ENCODE data around the gene B3GAT1. TPM values are rescaled to one million over a fixed set of nuclear protein-coding genes. Genes with fewer than 3 reads are reported as not detected.

The B3GAT1 gene
- total RNA-seq, 1 experiment from 2014 or later: not detected

DNA sequence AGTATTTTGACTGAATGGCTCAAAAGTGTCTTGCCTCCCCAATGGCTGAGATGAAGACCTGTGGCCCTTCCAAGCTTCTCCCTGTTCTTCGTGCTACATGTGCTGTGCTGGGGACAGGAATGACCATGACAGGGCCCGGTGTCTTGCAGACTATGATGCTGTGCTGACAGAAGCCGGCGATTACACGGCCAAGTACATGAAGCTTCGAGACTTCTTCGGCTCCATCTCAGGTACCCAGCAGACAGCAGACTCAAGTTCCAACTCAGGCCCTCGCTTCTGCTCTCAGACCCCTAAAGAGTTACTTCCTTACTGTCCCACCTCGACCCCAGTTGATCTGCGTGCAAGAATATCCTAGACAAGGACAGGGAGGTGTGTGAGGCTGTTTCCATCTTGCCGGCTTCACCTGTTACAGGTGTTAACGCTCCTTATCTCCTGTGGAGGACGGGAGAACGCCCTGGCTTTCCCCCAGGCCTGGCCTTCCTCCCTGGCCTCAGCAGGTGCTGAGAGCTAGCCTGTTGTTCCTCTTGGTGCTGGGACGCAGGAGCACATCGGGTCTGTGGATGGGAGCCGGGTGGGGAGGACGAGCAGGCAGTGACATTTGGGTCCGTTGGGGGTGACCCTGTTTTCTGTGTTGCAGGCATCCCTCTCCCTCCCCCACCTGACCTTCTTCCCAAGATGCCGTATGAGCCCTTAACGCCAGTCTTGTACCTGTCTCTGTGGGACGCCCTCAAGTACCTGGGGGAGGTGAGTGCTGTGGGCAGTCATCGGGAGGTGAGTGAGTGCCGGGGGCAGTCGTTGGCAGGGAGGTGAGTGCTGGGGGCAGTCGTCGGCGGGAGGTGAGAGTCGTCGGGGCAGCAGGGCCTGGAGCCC, 42.2 kb downstream of the B3GAT1 start:
- no peak overlapping the region for H3K4me3 ChIP-seq (replicated peaks in 1 of 2; ENCODE audit: low read depth in 1 of 2, low read length in 2 of 2)
- ATAC-seq: no peak
- intact Hi-C loops (cut with micrococcal nuclease): no loop called here

More for the DNA sequence above, 42.2 kb downstream of the B3GAT1 start:
- Histone ChIP-seq H2AFZ (ENCODE audit: low read depth, low read length, poor library complexity, severe bottlenecking) (no peak overlapping the region), H3K4me1 (ENCODE audit: control insufficient read depth in 1 of 2, insufficient read depth in 2 of 2, low read length in 2 of 2) (no peaks in the 10 kb centered on the region), H3K9ac (ENCODE audit: low read length) (no peak overlapping the region), H3K27me3 (ENCODE audit: insufficient read depth, low read length) (no peaks in the 10 kb centered on the region), H3K9me3 (ENCODE audit: control insufficient read depth in 1 of 2, insufficient read depth in 1 of 2, low read depth in 1 of 2, low read length in 2 of 2) (no peaks in the 10 kb centered on the region), H4K20me1 (ENCODE audit: insufficient read depth) (no peaks in the 10 kb centered on the region), H3K27ac (ENCODE audit: low read depth, low read length) (no peak overlapping the region), H3K36me3 (ENCODE audit: control insufficient read depth in 1 of 2, insufficient read depth in 2 of 2, low read length in 2 of 2) (no peaks in the 10 kb centered on the region), H3K9me2 (ENCODE audit: insufficient read depth) (no peaks in the 10 kb centered on the region), H3K4me2 (ENCODE audit: low read length) (no peak overlapping the region), H3K79me2 (ENCODE audit: insufficient read depth, low read length) (no peaks in the 10 kb centered on the region)
- RAD21 ChIA-PET (ENCODE audit: low non-redundant PET in 1 of 2, low total read pairs in 2 of 2, uncharacterized antibody in 2 of 2, unreplicated experiment in 2 of 2): interaction anchor here in 1 of 2 experiments (0.6 kb wide), 1 partner anchor 217 kb away, joined by 3 read pairs; no protein-coding TSS in a partner anchor
- POLR2A ChIA-PET: no interaction called here
- TF ChIP-seq, protein P1, sequence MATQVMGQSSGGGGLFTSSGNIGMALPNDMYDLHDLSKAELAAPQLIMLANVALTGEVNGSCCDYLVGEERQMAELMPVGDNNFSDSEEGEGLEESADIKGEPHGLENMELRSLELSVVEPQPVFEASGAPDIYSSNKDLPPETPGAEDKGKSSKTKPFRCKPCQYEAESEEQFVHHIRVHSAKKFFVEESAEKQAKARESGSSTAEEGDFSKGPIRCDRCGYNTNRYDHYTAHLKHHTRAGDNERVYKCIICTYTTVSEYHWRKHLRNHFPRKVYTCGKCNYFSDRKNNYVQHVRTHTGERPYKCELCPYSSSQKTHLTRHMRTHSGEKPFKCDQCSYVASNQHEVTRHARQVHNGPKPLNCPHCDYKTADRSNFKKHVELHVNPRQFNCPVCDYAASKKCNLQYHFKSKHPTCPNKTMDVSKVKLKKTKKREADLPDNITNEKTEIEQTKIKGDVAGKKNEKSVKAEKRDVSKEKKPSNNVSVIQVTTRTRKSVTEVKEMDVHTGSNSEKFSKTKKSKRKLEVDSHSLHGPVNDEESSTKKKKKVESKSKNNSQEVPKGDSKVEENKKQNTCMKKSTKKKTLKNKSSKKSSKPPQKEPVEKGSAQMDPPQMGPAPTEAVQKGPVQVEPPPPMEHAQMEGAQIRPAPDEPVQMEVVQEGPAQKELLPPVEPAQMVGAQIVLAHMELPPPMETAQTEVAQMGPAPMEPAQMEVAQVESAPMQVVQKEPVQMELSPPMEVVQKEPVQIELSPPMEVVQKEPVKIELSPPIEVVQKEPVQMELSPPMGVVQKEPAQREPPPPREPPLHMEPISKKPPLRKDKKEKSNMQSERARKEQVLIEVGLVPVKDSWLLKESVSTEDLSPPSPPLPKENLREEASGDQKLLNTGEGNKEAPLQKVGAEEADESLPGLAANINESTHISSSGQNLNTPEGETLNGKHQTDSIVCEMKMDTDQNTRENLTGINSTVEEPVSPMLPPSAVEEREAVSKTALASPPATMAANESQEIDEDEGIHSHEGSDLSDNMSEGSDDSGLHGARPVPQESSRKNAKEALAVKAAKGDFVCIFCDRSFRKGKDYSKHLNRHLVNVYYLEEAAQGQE (IDR thresholded peaks at IDR 0.05; ENCODE audit: low read depth): no peak
- TF ChIP-seq, protein P2, sequence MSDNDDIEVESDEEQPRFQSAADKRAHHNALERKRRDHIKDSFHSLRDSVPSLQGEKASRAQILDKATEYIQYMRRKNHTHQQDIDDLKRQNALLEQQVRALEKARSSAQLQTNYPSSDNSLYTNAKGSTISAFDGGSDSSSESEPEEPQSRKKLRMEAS (IDR thresholded peaks at IDR 0.05): no peak
- TF ChIP-seq ZNF274 (IDR thresholded peaks at IDR 0.05; ENCODE audit: low read depth, low read length) (no peak), POLR2AphosphoS5 (IDR thresholded peaks at IDR 0.05; ENCODE audit: low read depth, low read length) (no peak), TCF7L2 (IDR thresholded peaks at IDR 0.05; ENCODE audit: borderline replicate concordance, extremely low read depth, insufficient read depth, insufficient read length) (no peak), EZH2 (IDR thresholded peaks at IDR 0.05) (no peak), EGR1 (IDR thresholded peaks at IDR 0.05; ENCODE audit: low read depth) (no peak)
- TF ChIP-seq, protein P3, sequence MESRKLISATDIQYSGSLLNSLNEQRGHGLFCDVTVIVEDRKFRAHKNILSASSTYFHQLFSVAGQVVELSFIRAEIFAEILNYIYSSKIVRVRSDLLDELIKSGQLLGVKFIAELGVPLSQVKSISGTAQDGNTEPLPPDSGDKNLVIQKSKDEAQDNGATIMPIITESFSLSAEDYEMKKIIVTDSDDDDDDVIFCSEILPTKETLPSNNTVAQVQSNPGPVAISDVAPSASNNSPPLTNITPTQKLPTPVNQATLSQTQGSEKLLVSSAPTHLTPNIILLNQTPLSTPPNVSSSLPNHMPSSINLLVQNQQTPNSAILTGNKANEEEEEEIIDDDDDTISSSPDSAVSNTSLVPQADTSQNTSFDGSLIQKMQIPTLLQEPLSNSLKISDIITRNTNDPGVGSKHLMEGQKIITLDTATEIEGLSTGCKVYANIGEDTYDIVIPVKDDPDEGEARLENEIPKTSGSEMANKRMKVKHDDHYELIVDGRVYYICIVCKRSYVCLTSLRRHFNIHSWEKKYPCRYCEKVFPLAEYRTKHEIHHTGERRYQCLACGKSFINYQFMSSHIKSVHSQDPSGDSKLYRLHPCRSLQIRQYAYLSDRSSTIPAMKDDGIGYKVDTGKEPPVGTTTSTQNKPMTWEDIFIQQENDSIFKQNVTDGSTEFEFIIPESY (IDR thresholded peaks at IDR 0.05; ENCODE audit: extremely low read depth, insufficient replicate concordance, low read length): no peak
- CTCF ChIA-PET: no interaction called here
- BruUV-seq (replicated peaks): no TSS peak
- no peak for DNase-seq (ENCODE audit: low read depth, low spot score)

Data from HCT116 (cell line).